NB4 (cell line): ENCODE results near the gene ARHGEF17.
A peak's percentile ranks its signal among the peaks of the same experiment; 100 is the strongest.

Source experiments
- DNase-seq: peaks from one replicate; pipeline ENCODE4 v3.0.0; 2010; ENCODE audit warnings: low read depth
- H3K4me3 ChIP-seq: one replicate; pipeline ENCODE4 v1.5.1; 2011; ENCODE audit warnings: mild to moderate bottlenecking, low read depth, low read length, moderate library complexity
- CTCF ChIP-seq: IDR thresholded peaks from one replicate; pipeline ENCODE4 v1.5.1; 2012; ENCODE audit warnings: low read depth, low read length
- MYC ChIP-seq: IDR thresholded peaks from 2 replicates; pipeline ENCODE4 v1.6.1; 2011; ENCODE audit warnings: low read depth, low read length
- POLR2A ChIP-seq: IDR thresholded peaks from 2 replicates; pipeline ENCODE4 v1.6.1; 2011; ENCODE audit warnings: mild to moderate bottlenecking; ENCODE audit not compliant: insufficient read length; ENCODE audit errors: extremely low read depth
- TF ChIP-seq, protein P1 (sequence below): IDR thresholded peaks from 2 replicates; pipeline ENCODE4 v1.6.1; 2011; ENCODE audit warnings: low read depth, low read length

Gene ARHGEF17

DNA sequence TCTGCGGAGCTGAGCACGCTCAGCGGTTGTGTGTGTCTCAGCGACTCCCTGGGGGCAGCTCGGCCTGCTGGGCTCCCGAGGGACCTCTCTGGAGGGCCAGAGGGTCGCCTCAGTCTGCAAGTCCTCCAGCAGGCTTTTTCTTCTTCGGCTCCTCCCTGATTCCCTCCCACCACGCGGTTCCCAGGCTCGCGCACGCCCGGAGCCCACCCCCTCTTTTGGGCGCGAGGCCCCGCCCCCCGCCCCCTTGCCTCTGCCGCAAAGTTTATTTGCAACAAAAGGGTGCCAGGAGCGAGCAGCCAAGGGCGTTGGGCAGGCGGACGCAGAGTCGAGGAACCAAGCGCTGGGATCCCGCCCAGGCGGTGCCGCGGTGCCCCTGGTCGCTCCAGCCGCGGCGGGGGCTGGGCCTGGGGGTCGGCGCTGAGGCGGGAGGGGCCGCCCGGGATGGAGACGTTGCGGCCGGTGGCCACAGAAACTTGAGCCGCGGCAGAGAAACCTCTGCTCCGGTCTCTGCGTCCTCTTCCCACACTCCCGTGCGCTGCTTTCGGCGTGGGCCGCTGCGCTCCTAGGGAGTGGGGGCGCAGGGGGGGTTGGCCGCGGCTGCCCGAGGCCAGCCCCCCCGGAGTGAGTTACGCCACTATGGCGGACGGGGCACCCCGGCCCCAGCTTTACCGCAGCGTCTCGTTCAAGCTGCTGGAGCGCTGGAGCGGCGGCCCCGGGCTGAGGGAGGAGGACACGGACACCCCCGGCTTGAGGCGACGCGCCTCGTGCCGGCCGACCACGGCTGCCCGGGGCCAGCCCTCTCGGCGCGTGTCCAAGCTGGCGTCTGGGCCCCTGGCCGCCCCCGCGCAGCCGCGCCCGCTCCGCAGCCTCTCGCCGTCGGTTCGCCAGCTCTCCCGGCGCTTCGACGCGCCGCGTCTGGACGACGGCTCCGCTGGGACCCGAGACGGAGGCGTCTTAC lies at the start of gene ARHGEF17:
ARHGEF17 (plus strand) TSS at position 274 of the 958 bp plus-strand sequence; CDS start at position 637, 363 bp downstream.
- peak; percentile 96 for DNase-seq
- peak within 1 kb of the TSS; percentile 60 for H3K4me3 ChIP-seq
- TF ChIP-seq CTCF, result no peak
- TF ChIP-seq POLR2A, result no peak
- TF ChIP-seq, protein P1, sequence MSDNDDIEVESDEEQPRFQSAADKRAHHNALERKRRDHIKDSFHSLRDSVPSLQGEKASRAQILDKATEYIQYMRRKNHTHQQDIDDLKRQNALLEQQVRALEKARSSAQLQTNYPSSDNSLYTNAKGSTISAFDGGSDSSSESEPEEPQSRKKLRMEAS, result peak; percentile 51
- no peak; the same call in 1 of the 2 replicates for TF ChIP-seq MYC

GRCh38 chr11:73259406-73260126 lies 48.5 kb upstream of the ARHGEF17 start:
- TF ChIP-seq POLR2A, result no peak
- no peak for DNase-seq
- no peak overlapping the region for H3K4me3 ChIP-seq

DNA sequence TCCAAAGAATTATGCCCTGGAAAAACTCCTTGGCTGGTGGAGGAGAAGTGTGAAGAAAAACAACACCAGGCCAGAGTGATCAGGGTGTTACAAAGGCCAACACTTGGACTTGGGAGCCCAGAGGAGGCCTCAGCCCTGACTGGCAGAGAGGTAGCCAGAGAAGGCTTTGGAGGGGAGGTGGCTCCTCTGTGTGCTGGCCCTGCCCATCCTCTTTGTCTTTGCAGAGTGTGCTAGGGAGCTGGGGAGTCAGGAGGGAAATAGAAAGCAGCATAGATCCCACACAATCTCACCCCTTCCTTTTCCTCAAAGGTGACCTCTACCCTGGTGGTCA lies 48.0 kb upstream of the ARHGEF17 start:
- DNase-seq, result no peak
- H3K4me3 ChIP-seq, result no peak overlapping the region
- TF ChIP-seq MYC (no peak), POLR2A (no peak), CTCF (no peak)
- TF ChIP-seq, protein P1, result no peak

GRCh38 chr11:73262851-73263495 lies 45.1 kb upstream of the ARHGEF17 start:
- no peak for DNase-seq
- no peak overlapping the region for H3K4me3 ChIP-seq
- no peak for TF ChIP-seq MYC
- no peak for TF ChIP-seq POLR2A
- TF ChIP-seq, protein P1, result no peak
- no peak for TF ChIP-seq CTCF

DNA sequence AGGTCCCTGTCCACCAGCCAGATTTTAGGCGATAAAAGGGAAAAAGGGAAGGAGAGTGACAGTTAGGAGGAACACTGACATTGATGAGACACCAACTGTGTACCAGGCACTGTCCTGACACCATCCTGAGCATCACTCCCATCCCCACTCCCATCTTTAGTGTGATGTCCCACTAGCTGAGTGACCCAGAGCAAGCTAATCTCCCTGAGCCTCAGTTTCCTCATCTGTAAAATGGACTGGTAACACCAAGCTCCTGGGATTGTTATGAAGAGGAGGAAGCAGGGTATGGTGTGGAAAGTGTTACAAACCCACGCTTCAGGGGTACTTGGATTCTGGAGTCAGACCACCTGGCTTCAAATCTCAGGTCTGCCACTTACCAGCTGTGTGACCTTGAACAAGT lies 44.4 kb upstream of the ARHGEF17 start:
- H3K4me3 ChIP-seq, result no peak overlapping the region
- TF ChIP-seq MYC (no peak), CTCF (no peak), POLR2A (no peak)
- TF ChIP-seq, protein P1, result no peak
- DNase-seq, result no peak
